GM12872 (cell line): ENCODE measurements around the gene ROBO1.

Source experiments
- CTCF ChIP-seq: IDR thresholded peaks from 3 replicates; pipeline ENCODE4 v1.5.1; 2011; ENCODE audit warnings: low read depth, mild to moderate bottlenecking, low read length, moderate library complexity; ENCODE audit not compliant: insufficient read depth

ROBO1 gene

GRCh38 chr3:78912687-78913086, 855.1 kb downstream of the ROBO1 start:
- no peak for TF ChIP-seq CTCF

- no peak for TF ChIP-seq CTCF
Observed at GRCh38 chr3:78912259-78912658, 855.5 kb downstream of the ROBO1 start.

GRCh38 chr3:78911394-78911793, 856.4 kb downstream of the ROBO1 start:
- no peak for TF ChIP-seq CTCF

GRCh38 chr3:78908236-78908635, 859.6 kb downstream of the ROBO1 start:
- TF ChIP-seq CTCF: no peak

- TF ChIP-seq CTCF: no peak
Observed at GRCh38 chr3:78907367-78907766, 860.4 kb downstream of the ROBO1 start.

- TF ChIP-seq CTCF: no peak
Observed at GRCh38 chr3:78906930-78907329, 860.9 kb downstream of the ROBO1 start.

GRCh38 chr3:78906245-78906644, 861.6 kb downstream of the ROBO1 start:
- TF ChIP-seq CTCF: no peak

- TF ChIP-seq CTCF: no peak
Observed at GRCh38 chr3:78905700-78906099, 862.1 kb downstream of the ROBO1 start.
